Epithelial cell of proximal tubule (primary cell): ENCODE results near the gene EMC9. TPM values are rescaled to one million over a fixed set of nuclear protein-coding genes. Genes with fewer than 3 reads are reported as not detected.

Experiments
- DNase-seq: peaks from one replicate; pipeline ENCODE4 v3.0.0-alpha.2; 2011; ENCODE audit warnings: low read depth
- H3K4me3 ChIP-seq: 2 replicates; pipeline ENCODE4 v1.5.1; 2011; ENCODE audit warnings: low read depth, mild to moderate bottlenecking, low read length
- CTCF ChIP-seq: conservative IDR thresholded peaks from 2 replicates; pipeline ENCODE4 v1.5.1; 2012; ENCODE audit warnings: low read depth, mild to moderate bottlenecking, low read length
- total RNA-seq: library from RNA; depleted of rRNA; stranded (reverse); fragments of >200 nt; gene quantifications from 2 replicates; pipeline ENCODE4 v1.2.3, GENCODE V29; 2015

EMC9 gene
- total RNA-seq, 1 donor from 2014 or later: 22.3 TPM

DNA sequence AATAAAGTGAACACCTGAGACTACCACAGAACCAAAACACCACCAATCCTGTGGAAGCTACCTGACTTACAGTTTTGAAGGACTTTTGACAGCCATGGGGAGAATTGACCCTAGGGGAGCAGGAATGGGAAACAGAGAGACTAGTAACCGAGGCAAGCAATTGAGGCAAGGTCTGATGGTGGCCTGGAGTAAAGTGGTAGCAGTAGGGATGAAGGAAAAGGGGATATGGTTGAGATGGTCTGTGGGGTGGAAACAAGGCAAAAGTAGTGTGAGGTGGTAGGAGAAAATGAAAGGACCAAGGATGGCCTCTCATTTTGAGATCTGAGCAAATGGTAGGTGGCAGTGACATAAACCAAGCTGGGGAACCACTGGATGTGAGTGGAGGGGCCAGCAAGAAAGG lies 15.4 kb upstream of the EMC9 start:
- TF ChIP-seq CTCF: no peak
- no peak overlapping the region for H3K4me3 ChIP-seq
- no peak for DNase-seq

DNA sequence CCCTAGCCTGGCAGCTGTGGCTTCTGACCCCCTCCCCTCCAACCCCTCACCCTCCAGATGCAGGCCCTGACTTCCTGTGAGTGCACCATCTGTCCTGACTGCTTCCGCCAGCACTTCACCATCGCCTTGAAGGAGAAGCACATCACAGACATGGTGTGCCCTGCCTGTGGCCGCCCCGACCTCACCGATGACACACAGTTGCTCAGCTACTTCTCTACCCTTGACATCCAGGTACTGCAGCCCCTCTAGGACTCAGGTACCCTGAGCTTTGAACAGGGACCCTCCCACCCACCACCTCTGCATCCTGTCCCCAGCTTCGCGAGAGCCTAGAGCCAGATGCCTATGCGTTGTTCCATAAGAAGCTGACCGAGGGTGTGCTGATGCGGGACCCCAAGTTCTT lies 13.7 kb upstream of the EMC9 start:
- no peak for TF ChIP-seq CTCF
- no peak for DNase-seq
- H3K4me3 ChIP-seq: no peak overlapping the region

DNA sequence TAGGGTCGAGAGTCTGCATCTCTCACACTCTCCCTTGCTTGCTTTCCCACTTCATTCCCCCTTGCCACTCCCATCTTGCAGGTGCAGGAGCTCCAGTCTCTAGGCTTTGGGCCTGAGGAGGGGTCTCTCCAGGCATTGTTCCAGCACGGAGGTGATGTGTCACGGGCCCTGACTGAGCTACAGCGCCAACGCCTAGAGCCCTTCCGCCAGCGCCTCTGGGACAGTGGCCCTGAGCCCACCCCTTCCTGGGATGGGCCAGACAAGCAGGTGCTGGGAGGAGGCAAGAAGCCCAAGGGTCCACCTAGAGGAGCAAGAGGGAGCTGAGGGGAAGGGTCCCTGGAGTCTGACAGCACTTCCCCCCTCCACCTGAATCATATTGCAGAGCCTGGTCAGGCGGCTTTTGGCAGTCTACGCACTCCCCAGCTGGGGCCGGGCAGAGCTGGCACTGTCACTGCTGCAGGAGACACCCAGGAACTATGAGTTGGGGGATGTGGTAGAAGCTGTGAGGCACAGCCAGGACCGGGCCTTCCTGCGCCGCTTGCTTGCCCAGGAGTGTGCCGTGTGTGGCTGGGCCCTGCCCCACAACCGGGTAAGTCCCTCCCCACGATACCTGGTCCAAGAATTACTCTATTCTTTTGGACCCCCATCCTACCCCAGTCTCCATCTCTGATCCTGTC lies 10.2 kb upstream of the EMC9 start:
- no peak overlapping the region for H3K4me3 ChIP-seq
- no peak for TF ChIP-seq CTCF
- no peak for DNase-seq

- no peak for DNase-seq
- TF ChIP-seq CTCF: no peak
- H3K4me3 ChIP-seq: no peak overlapping the region
Measured at GRCh38 chr14:24150993-24151392, 9.6 kb upstream of the EMC9 start.

- DNase-seq: no peak
Measured at GRCh38 chr14:24150567-24150966, 9.2 kb upstream of the EMC9 start.

DNA sequence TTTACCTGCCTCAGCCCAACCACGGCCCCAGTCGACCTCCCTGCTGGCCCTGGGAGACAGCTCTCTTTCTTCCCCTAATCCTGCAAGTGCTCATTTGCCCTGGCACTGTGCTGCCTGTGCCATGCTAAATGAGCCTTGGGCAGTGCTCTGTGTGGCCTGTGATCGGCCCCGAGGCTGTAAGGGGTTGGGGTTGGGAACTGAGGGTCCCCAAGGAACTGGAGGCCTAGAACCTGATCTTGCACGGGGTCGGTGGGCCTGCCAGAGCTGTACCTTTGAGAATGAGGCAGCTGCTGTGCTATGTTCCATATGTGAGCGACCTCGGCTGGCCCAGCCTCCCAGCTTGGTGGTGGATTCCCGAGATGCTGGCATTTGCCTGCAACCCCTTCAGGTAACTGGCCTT lies 8.7 kb upstream of the EMC9 start:
- H3K4me3 ChIP-seq: no peak overlapping the region
- no peak for TF ChIP-seq CTCF
- no peak for DNase-seq

More at GRCh38 chr14:24150567-24150966, 9.2 kb upstream of the EMC9 start:
- TF ChIP-seq CTCF: no peak
- H3K4me3 ChIP-seq: no peak overlapping the region

DNA sequence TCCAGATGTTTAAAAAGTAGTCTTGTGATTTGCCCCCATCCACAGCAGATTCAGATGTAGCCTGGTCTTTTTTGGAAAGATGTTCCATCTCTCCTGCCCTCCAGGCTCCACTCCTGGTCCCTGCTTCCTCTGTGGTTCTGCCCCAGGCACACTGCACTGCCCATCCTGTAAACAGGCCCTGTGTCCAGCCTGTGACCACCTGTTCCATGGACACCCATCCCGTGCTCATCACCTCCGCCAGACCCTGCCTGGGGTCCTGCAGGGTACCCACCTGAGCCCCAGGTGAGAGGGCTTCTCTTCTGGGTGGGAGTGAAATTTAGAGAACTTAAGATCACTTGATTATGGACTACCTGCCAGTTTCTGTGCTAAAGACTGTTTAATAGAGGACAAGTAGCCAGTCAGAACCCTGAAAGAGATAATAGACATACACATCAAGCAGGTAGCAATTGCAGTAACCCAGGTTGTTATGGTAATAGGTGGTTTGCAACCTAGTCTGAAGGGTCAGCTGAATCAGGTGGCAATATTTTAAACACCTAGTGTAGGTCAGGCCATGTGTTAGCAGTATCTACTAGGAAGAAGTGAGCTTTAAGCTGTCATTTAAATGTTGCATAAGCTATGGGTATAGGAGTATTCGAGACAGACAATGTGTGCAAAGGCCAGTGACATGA lies 8.0 kb upstream of the EMC9 start:
- no peak overlapping the region for H3K4me3 ChIP-seq
- TF ChIP-seq CTCF: no peak
- DNase-seq: no peak
